Mesendoderm (in vitro differentiated cells): ENCODE results near the gene POLR2J3.
"Not testable (repeated sequence)": the region's sequence is repeated elsewhere in the genome, so short reads cannot be mapped to it uniquely, and the experiment has no call there.

Experiments
- DNase-seq: peaks from one replicate; pipeline ENCODE4 v3.0.0; 2013
- H2AK5ac ChIP-seq: 2 replicates; pipeline ENCODE4 v1.6.1; 2013; ENCODE audit warnings: low read length, inconsistent platforms
- H2BK120ac ChIP-seq: 2 replicates; pipeline ENCODE4 v1.6.1; 2013; ENCODE audit warnings: low read depth, mild to moderate bottlenecking, low read length, moderate library complexity, mixed read lengths
- H2BK15ac ChIP-seq: replicated peaks from 2 replicates; pipeline ENCODE4 v1.6.1; 2013; ENCODE audit warnings: low read depth, mild to moderate bottlenecking, moderate library complexity
- H2BK5ac ChIP-seq: 2 replicates; pipeline ENCODE4 v1.6.1; 2013; ENCODE audit warnings: low read length, inconsistent platforms
- H3K18ac ChIP-seq: 2 replicates; pipeline ENCODE4 v1.6.1; 2013; ENCODE audit warnings: mild to moderate bottlenecking, low read length, mixed read lengths
- H3K23ac ChIP-seq: one replicate; pipeline ENCODE4 v1.6.1; 2013; ENCODE audit warnings: low read length
- H3K27ac ChIP-seq: 2 replicates; pipeline ENCODE4 v1.5.1; 2013; ENCODE audit warnings: low read depth, mild to moderate bottlenecking, inconsistent platforms, low read length, moderate library complexity
- H3K27me3 ChIP-seq: 2 replicates; pipeline ENCODE4 v1.6.1; 2013; ENCODE audit warnings: low read length, control low read depth, mild to moderate bottlenecking, inconsistent platforms; ENCODE audit not compliant: insufficient read depth, poor library complexity
- H3K36me3 ChIP-seq: 2 replicates; pipeline ENCODE4 v1.6.1; 2013; ENCODE audit warnings: low read length, inconsistent platforms; ENCODE audit not compliant: control insufficient read depth, insufficient read depth
- H3K4ac ChIP-seq: one replicate; pipeline ENCODE4 v1.6.1; 2013; ENCODE audit warnings: low read depth, mild to moderate bottlenecking, low read length, moderate library complexity
- H3K4me1 ChIP-seq: 2 replicates; pipeline ENCODE4 v1.6.1; 2013; ENCODE audit warnings: low read depth, low read length, inconsistent platforms; ENCODE audit not compliant: control insufficient read depth
- H3K4me2 ChIP-seq: 2 replicates; pipeline ENCODE4 v1.6.1; 2013; ENCODE audit warnings: low read length
- H3K4me3 ChIP-seq: 2 replicates; pipeline ENCODE4 v1.5.1; 2013; ENCODE audit warnings: mild to moderate bottlenecking, low read length
- H3K56ac ChIP-seq: one replicate; pipeline ENCODE4 v1.6.1; 2013; ENCODE audit warnings: low read length
- H3K79me1 ChIP-seq: 2 replicates; pipeline ENCODE4 v1.6.1; 2013; ENCODE audit warnings: low read length, inconsistent platforms
- H3K79me2 ChIP-seq: 2 replicates; pipeline ENCODE4 v1.6.1; 2013; ENCODE audit warnings: mild to moderate bottlenecking, low read length; ENCODE audit not compliant: control insufficient read depth, insufficient read depth
- H3K9ac ChIP-seq: 2 replicates; pipeline ENCODE4 v1.6.1; 2013; ENCODE audit warnings: low read length, inconsistent platforms
- H4K5ac ChIP-seq: one replicate; pipeline ENCODE4 v1.6.1; 2013; ENCODE audit warnings: low read length
- H4K8ac ChIP-seq: one replicate; pipeline ENCODE4 v1.6.1; 2013; ENCODE audit warnings: low read depth, mild to moderate bottlenecking, control low read depth, low read length, moderate library complexity
- WGBS: extraction: QIAGEN DNeasy Blood & Tissue Kit; methylation state at CpG from one replicate; pipeline ENCODE4 v1.1.7; 2013; ENCODE audit warnings: low lambda C conversion rate, missing lambda C conversion rate; ENCODE audit not compliant: insufficient coverage; ENCODE audit errors: extremely low coverage; 5-methylcytosine and 5-hydroxymethylcytosine counted together

The POLR2J3 gene

DNA sequence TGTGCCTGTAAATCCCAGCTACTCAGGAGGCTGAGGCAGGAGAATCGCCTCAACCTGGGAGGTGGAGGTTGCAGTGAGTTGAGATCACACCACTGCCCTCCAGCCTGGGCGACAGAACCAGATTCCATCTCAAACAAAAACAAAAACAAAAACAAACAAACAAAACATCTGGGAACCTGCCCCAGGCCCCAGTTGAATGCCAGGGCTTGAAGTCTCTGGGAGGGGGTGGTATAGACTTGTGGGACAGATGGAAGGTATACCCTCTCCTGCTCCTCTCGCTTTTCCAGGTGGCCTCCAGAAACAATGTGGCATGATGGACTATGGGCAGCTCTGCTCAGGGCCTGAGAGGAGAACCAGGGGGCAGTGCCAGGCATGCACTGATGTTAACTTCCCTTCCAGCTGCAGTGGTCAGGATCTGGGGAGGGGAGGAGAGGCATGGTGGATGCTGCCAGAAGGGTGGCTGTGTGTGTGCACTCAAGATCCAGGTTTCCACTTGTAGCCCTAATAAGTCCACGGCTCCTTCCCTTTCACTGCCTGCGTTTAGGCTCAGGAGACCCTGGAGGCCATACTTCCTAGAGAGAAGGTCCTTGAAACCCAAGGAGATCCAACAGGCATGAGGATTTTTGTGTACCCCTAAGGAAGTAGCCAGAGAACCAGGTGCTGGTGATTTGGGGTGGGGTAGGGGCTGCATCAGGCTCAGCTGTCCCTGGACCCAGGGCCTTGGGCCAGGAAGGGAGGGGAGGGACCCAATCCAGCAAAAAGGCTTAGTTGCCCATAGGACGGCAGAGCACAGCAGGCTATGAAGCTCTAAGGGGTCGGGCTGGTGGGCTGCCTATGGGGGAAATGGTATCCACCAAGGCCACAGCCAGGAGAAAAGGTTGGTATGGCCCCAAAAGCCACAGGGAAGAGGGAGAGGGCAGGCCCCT is 5.2 kb upstream of the POLR2J3 start:
- H3K18ac ChIP-seq, H3K56ac ChIP-seq, DNase-seq, H2BK5ac ChIP-seq, H3K4ac ChIP-seq, H3K27me3 ChIP-seq, H3K79me1 ChIP-seq, H2BK120ac ChIP-seq, H3K4me2 ChIP-seq, H3K27ac ChIP-seq, H3K36me3 ChIP-seq, H3K4me3 ChIP-seq, H3K4me1 ChIP-seq, H2AK5ac ChIP-seq, H4K5ac ChIP-seq, H4K8ac ChIP-seq, H3K79me2 ChIP-seq, H3K9ac ChIP-seq, H2BK15ac ChIP-seq, H3K23ac ChIP-seq: not testable (repeated sequence)
- WGBS: no CpG with 5 or more reads among the region's 7 CpGs

DNA sequence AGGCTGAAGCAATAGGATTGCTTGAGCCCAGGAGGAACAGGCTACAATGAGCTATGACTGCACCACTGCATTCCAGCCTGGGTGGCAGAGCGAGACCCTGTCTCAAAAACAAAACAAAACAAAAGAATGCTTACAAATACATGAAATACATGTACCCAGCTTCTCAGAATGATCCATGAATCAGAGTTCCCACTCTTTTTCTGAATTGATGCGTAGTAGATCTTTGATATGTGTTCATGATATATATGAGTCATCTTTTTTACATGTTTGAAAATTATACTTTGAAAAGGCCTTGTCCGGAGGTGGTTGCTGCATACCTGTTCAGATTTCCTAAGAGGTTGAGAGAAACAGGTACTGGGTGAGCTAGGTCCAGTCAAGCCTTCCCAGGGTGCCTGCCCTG is 4.0 kb upstream of the POLR2J3 start:
- not testable (repeated sequence) for DNase-seq, H2BK5ac ChIP-seq, H3K27me3 ChIP-seq, H3K4me3 ChIP-seq, H2BK15ac ChIP-seq, H3K56ac ChIP-seq, H3K79me2 ChIP-seq, H3K23ac ChIP-seq, H3K9ac ChIP-seq, H3K4me1 ChIP-seq, H2AK5ac ChIP-seq, H3K4me2 ChIP-seq, H2BK120ac ChIP-seq, H3K18ac ChIP-seq, H3K36me3 ChIP-seq, H3K79me1 ChIP-seq, H4K5ac ChIP-seq, H3K27ac ChIP-seq, H4K8ac ChIP-seq, H3K4ac ChIP-seq
- no CpG with 5 or more reads among the region's 3 CpGs for WGBS

- not testable (repeated sequence) for H3K79me1 ChIP-seq, H3K4me3 ChIP-seq, H2BK5ac ChIP-seq, H3K27ac ChIP-seq, DNase-seq, H2BK15ac ChIP-seq, H3K36me3 ChIP-seq, H3K27me3 ChIP-seq, H2BK120ac ChIP-seq, H3K79me2 ChIP-seq, H4K8ac ChIP-seq, H3K56ac ChIP-seq, H2AK5ac ChIP-seq, H4K5ac ChIP-seq, H3K4ac ChIP-seq, H3K18ac ChIP-seq, H3K23ac ChIP-seq, H3K4me2 ChIP-seq, H3K4me1 ChIP-seq, H3K9ac ChIP-seq
- no CpG with 5 or more reads among the region's 6 CpGs for WGBS
Measured at GRCh38 chr7:102574607-102575006, 2.2 kb upstream of the POLR2J3 start.

GRCh38 chr7:102568620-102569019 is 3.8 kb downstream of the POLR2J3 start:
- not testable (repeated sequence) for H3K36me3 ChIP-seq, H3K9ac ChIP-seq, H3K4me1 ChIP-seq, H2BK5ac ChIP-seq, H2BK15ac ChIP-seq, H2BK120ac ChIP-seq, H3K79me1 ChIP-seq, H3K18ac ChIP-seq, H3K4me3 ChIP-seq, H4K5ac ChIP-seq, H4K8ac ChIP-seq, H3K27ac ChIP-seq, H3K4me2 ChIP-seq, DNase-seq, H3K4ac ChIP-seq, H3K27me3 ChIP-seq, H3K23ac ChIP-seq, H3K56ac ChIP-seq, H3K79me2 ChIP-seq, H2AK5ac ChIP-seq
- WGBS: no CpG with 5 or more reads among the region's 11 CpGs

DNA sequence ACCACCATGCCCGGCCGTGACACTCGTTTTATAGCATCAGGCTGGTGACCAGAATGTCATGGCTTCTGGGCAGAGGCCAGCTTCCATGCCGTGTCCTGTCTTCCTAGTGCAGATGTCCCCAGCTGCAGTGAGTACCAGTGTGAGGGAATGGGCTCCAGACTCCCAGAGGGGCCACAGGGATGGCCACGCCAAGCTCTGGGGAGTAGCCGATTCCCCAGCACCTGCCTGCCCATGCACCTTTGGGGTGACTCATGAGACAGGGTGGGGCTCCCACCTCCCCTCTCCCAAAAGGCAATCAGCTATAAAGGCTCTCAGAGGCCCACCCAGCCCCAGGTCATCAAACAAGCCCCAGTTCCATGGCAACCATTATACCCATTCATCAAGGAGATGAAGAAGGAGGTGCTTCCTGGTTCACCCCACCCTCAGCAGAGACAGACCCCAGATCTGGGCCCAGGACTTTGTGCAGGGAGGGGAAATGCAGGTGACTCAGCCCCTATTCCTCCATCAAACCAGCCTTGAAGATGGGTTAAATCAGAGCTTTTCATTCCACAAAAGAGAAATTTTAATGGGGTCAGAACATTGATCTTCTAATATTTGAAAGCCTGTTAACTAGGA is 21.5 kb downstream of the POLR2J3 start, which contains the start of gene SPDYE2:
SPDYE2 (plus strand) TSS at position 419 of the 615 bp plus-strand sequence. CDS start 2,030 bp downstream, outside the sequence.
- H3K4me3 ChIP-seq, H3K23ac ChIP-seq, H4K5ac ChIP-seq, H3K18ac ChIP-seq, H2BK5ac ChIP-seq, H3K27ac ChIP-seq, H3K27me3 ChIP-seq, H2BK15ac ChIP-seq, H3K36me3 ChIP-seq, H3K9ac ChIP-seq, H3K4me1 ChIP-seq, DNase-seq, H3K56ac ChIP-seq, H3K4ac ChIP-seq, H4K8ac ChIP-seq, H3K79me2 ChIP-seq, H3K79me1 ChIP-seq, H3K4me2 ChIP-seq, H2AK5ac ChIP-seq, H2BK120ac ChIP-seq: not testable (repeated sequence)
- WGBS: no CpG with 5 or more reads among the region's 6 CpGs
